Activated B cell treated with CpG ODN at 0.5 μM for 24 hours (primary cell): ENCODE data around the gene RRM1. TPM values are rescaled to one million over a fixed set of nuclear protein-coding genes. Genes with fewer than 3 reads are reported as not detected.
"Not testable (repeated sequence)": the region's sequence is repeated elsewhere in the genome, so short reads cannot be mapped to it uniquely, and the experiment has no call there.

Experiments
- ATAC-seq: fragments of 200-7000 bp; cut with Tn5 transposase; one replicate; pipeline ENCODE4 v1.10.0; 2021; ENCODE audit warnings: low read depth, mild to moderate bottlenecking, moderate library complexity
- CTCF ChIA-PET: fragments of 350-600 bp; sonication (Branson Sonifier 250); formaldehyde crosslinking; loops from one replicate; lab custom pipeline; 2021; ENCODE audit warnings: antibody characterized with exemption; lab: Charles Lee
- POLR2A ChIA-PET: fragments of 350-600 bp; sonication (Branson Sonifier 250); formaldehyde crosslinking; loops from one replicate; lab custom pipeline; 2021; ENCODE audit warnings: antibody characterized with exemption; lab: Charles Lee
- DNase-seq: peaks from one replicate; pipeline ENCODE4 v3.0.0; 2022
- H3K27ac Mint-ChIP-seq: one replicate; pipeline ENCODE4 v1.8.0; 2020; ENCODE audit warnings: mixed read lengths
- H3K27me3 Mint-ChIP-seq: one replicate; pipeline ENCODE4 v1.8.0; 2021; ENCODE audit warnings: mixed read lengths
- H3K36me3 Mint-ChIP-seq: one replicate; pipeline ENCODE4 v1.8.0; 2021; ENCODE audit warnings: low read depth, mixed read lengths
- H3K4me1 Mint-ChIP-seq: one replicate; pipeline ENCODE4 v1.8.0; 2021; ENCODE audit warnings: mixed read lengths
- H3K4me3 Mint-ChIP-seq: one replicate; pipeline ENCODE4 v1.8.0; 2020; ENCODE audit warnings: mild to moderate bottlenecking, mixed read lengths
- H3K9me3 Mint-ChIP-seq: one replicate; pipeline ENCODE4 v1.8.0; 2020; ENCODE audit warnings: mixed read lengths
- CTCF ChIP-seq: fragments of 200-600 bp; IDR thresholded peaks from one replicate; pipeline ENCODE4 v1.8.0; 2022; ENCODE audit warnings: antibody characterized with exemption, mild to moderate bottlenecking
- intact Hi-C: fragments of 100-400 bp; cut with micrococcal nuclease; formaldehyde crosslinking; loops from one replicate; pipeline ENCODE4 v1.15.1; 2024
- total RNA-seq: library from RNA; stranded (reverse); gene quantifications from 2 replicates; pipeline ENCODE4 v1.2.3, GENCODE V29; 2022

RRM1 gene
- total RNA-seq, 1 donor from 2014 or later = 34.6 TPM

GRCh38 chr11:4050138-4050537 is 44.5 kb upstream of the RRM1 start:
- intact Hi-C loops = no loop called here
- no peak for ATAC-seq
- POLR2A ChIA-PET = interaction anchor here (0.5 to 0.6 kb wide), 2 partner anchors 28 to 58 kb away, joined by 4 to 6 read pairs; no protein-coding TSS in a partner anchor
- Mint-ChIP-seq H3K27me3 (no peaks in the 10 kb centered on the region), H3K4me1 (peaks cover 8% of the 10 kb centered on the region), H3K9me3 (no peaks in the 10 kb centered on the region), H3K36me3 (peaks cover 24% of the 10 kb centered on the region), H3K4me3 (no peak overlapping the region), H3K27ac (no peak overlapping the region)
- DNase-seq = no peak
- CTCF ChIA-PET = interaction anchor here (1.1 kb wide), 1 partner anchor 195 kb away, joined by 3 read pairs; the partner anchor contains the start of gene STIM1
- no peak for TF ChIP-seq CTCF

- POLR2A ChIA-PET = interaction anchor here (1.9 kb wide), 1 partner anchor 199 kb away, joined by 6 read pairs; the partner anchor contains the start of gene STIM1
- H3K27ac Mint-ChIP-seq, DNase-seq, H3K4me3 Mint-ChIP-seq, H3K27me3 Mint-ChIP-seq, H3K9me3 Mint-ChIP-seq, ATAC-seq, intact Hi-C loops, CTCF ChIA-PET: not testable (repeated sequence)
- H3K36me3 Mint-ChIP-seq = peaks cover 48% of the 10 kb centered on the region
- H3K4me1 Mint-ChIP-seq = peaks cover 20% of the 10 kb centered on the region
These were observed 41.4 kb upstream of the RRM1 start for GRCh38 chr11:4053200-4053599.

DNA sequence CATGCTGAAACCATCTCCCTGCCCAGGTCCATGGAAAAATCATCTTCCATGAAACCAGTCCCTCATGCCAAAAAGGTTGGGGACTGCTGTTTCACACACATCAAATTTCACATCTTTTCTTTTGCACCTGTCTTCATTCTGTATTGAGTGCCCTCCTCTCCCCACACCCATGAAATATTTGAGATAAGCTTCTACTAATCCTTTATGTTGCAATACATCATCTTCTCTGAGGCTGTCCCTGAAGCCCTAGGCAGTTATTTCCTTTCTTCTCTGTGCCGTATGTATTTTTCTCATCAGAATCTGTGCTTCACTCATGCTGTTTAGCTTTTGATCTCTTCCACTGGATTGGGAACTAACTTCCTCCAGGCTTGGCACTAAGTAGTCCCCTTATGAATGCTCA is 40.0 kb upstream of the RRM1 start:
- peaks cover 50% of the 10 kb centered on the region for H3K36me3 Mint-ChIP-seq
- no peaks in the 10 kb centered on the region for H3K27me3 Mint-ChIP-seq
- DNase-seq (no peak), ATAC-seq (no peak)
- no peaks in the 10 kb centered on the region for H3K9me3 Mint-ChIP-seq
- peaks cover 25% of the 10 kb centered on the region for H3K4me1 Mint-ChIP-seq
- intact Hi-C loops = loop anchor here (5.0 kb wide), 1 partner anchor 107 kb away; no protein-coding TSS in a partner anchor
- no peak overlapping the region for H3K27ac Mint-ChIP-seq
- no peak overlapping the region for H3K4me3 Mint-ChIP-seq
- ChIA-PET CTCF (interaction anchor here (1.3 to 2.4 kb wide), 2 partner anchors 18 to 128 kb away, joined by 3 to 10 read pairs; no protein-coding TSS in a partner anchor), POLR2A (interaction anchor here (0.8 to 1.9 kb wide), 2 partner anchors 200 to 213 kb away, joined by 3 to 6 read pairs; partner anchors contain the start of genes RHOG and STIM1)
- no peak for TF ChIP-seq CTCF

- POLR2A ChIA-PET = interaction anchor here (0.5 to 5.2 kb wide), 4 partner anchors 137 to 218 kb away, joined by 3 to 50 read pairs (median 26); partner anchors contain the start of genes RHOG and STIM1
- Mint-ChIP-seq H3K27me3 (no peaks in the 10 kb centered on the region), H3K9me3 (no peaks in the 10 kb centered on the region), H3K27ac (no peak overlapping the region), H3K4me3 (no peak overlapping the region), H3K36me3 (peaks cover 65% of the 10 kb centered on the region), H3K4me1 (peaks cover 22% of the 10 kb centered on the region)
- intact Hi-C loops = loop anchor here (5.0 kb wide), 1 partner anchor 112 kb away; no protein-coding TSS in a partner anchor
- no peak for DNase-seq
- CTCF ChIA-PET = interaction anchor here (3.9 to 6.5 kb wide), 3 partner anchors 13 to 210 kb away, joined by 22 to 65 read pairs (median 22); partner anchors contain the start of gene STIM1
- no peak for TF ChIP-seq CTCF
- no peak for ATAC-seq
These were observed 35.2 kb upstream of the RRM1 start for GRCh38 chr11:4059424-4059823.

- no peak for DNase-seq
- Mint-ChIP-seq H3K9me3 (no peaks in the 10 kb centered on the region), H3K4me1 (peaks cover 27% of the 10 kb centered on the region), H3K4me3 (no peak overlapping the region), H3K27ac (no peak overlapping the region), H3K36me3 (peaks cover 62% of the 10 kb centered on the region), H3K27me3 (no peaks in the 10 kb centered on the region)
- ChIA-PET POLR2A (interaction anchor here (2.9 to 5.2 kb wide), 2 partner anchors 205 to 211 kb away, joined by 11 to 50 read pairs; partner anchors contain the start of gene STIM1), CTCF (interaction anchor here (1.3 to 6.5 kb wide), 4 partner anchors 12 to 211 kb away, joined by 4 to 65 read pairs (median 14); partner anchors contain the start of gene STIM1)
- ATAC-seq = no peak
- intact Hi-C loops = no loop called here
- no peak for TF ChIP-seq CTCF
These were observed 34.2 kb upstream of the RRM1 start for GRCh38 chr11:4060182-4060923.
